Activated effector memory CD4-positive, alpha-beta T cell treated with Interleukin-2 at 50 U/mL for 16 hours (primary cell): ENCODE data around the gene GLI1.
"Not testable (repeated sequence)": the region's sequence is repeated elsewhere in the genome, so short reads cannot be mapped to it uniquely, and the experiment has no call there.

Experiments
- DNase-seq: peaks from one replicate; pipeline ENCODE4 v3.0.0-alpha.2; 2020

The GLI1 gene

DNA sequence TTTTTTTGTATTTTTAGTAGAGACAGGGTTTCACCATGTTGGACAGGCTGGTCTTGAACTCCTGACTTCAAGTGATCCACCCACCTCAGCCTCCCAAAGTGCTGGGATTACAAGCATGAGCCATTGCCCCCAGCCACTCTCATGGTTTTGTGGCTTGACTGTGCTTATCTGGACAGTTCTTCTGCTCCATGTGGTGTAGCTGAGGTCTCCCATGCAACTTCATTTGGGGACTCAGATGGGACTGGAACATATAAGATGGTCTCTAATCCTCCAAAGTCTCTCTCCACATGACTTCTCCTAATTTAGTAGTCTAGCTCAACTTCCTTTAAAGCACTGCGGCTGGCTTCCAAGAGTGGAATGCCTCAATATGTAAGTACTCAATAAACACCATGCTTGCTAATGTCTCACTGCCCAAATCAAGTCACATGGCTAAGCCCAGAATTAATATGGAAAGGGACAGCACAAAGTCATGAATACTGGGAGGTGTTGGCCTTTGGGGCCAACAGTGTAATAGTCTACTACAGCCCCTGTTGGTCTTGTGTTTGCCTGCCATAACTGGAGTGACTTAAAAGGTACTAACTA lies 17.6 kb upstream of the GLI1 start:
- no peak for DNase-seq

DNA sequence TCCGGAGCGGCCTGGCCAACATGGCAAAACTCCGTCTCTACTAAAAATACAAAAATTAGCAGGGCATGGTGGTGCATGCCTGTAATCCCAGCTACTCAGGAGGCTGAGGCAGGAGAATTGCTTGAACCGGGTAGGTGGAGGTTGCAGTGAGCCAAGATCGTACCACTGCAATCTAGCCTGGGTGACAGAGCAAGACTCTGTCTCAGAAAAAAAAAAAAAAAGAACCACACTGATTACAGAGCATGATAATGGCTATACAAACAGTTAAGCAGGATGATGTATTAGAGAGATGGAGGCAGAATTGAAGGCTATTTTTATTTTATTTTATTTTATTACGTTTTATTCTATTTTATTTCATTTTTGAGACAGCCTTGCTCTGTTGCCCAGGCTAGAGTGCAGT lies 15.2 kb upstream of the GLI1 start:
- not testable (repeated sequence) for DNase-seq

DNA sequence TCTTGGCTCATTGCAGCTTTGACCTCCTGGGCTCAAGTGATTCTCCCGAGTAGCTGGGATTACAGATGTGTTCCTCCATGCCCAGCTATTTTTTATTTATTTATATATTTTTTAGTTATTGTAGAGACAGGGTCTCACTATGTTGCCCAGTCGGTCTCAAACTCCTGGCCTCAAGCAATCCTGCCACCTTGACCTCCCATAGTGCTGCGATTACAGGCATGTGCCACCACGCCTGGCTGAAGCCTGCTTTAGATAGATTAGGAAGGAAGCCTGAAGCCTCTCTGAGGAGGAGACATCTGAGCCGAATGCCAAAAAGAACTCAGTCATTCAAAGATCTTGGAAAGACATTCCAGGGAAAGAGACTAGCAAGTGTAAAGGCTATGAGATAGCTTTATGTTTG lies 14.8 kb upstream of the GLI1 start:
- DNase-seq = no peak

DNA sequence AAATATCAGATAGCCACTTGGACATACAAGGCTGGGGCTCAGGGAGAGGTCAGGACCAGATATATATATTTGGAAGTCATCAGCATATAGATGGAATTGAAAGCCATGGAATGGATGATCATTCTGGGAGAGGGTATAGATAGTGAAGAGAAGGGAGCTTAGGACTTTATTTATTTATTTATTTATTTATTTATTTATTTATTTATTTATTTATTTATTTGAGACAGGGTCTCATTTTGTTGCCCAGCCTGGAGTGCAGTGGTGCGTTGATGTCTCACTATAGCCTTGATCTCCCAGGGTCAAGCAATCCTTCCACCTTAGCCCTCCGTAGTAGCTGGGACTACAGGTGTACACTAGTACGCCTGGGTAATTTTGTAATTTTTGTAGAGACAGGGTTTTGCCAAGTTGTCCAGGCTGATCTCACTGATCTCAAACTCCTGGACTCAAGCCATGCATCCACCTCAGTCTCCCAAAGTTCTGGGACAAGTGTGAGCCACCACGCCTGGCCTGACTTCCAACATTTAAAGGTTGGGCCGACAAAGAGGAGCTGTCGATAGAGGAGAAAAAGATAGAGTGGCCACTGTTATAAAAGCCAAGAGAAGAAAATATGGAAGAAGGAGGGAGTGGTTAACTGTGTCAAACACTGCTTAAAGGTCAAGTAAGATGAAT lies 13.2 kb upstream of the GLI1 start:
- no peak for DNase-seq

DNA sequence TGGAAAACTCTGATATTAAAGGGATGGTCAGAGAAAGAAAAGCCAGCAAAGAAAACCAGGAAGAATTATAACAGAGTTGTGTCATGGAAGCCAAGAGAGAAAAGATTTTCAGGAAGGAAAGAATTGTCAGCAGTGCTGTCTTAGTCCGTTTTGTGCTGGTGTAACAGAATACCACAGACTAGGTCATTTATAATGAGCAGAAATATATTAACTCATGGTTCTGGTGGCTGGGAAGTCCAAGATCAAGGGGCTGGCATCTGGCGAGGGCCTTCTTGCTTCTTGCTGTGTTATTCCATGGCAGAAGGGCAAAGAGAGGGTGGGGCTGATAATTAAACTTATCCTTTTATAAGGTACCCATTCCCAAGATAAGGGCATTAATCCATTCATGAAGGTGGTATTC lies 10.9 kb upstream of the GLI1 start:
- no peak for DNase-seq

DNA sequence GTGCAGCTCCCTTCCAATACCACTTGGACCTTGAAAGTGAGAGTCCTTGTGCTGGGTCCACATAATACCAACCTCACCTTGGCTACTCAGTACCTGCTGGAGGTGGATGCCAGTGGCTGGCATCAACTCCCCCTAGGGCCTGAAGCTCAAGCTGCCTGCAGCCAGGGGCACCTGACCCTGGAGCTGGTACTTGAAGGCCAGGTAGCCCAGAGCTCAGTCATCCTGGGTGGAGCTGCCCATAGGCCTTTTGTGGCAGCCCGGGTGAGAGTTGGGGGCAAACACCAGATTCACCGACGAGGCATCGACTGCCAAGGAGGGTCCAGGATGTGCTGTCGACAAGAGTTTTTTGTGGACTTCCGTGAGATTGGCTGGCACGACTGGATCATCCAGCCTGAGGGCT lies 10.2 kb upstream of the GLI1 start:
- DNase-seq = no peak

DNA sequence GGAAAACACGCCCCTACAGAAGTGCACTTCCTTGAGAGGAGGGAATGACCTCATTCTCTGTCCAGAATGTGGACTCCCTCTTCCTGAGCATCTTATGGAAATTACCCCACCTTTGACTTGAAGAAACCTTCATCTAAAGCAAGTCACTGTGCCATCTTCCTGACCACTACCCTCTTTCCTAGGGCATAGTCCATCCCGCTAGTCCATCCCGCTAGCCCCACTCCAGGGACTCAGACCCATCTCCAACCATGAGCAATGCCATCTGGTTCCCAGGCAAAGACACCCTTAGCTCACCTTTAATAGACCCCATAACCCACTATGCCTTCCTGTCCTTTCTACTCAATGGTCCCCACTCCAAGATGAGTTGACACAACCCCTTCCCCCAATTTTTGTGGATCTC lies 9.5 kb upstream of the GLI1 start:
- DNase-seq = no peak

DNA sequence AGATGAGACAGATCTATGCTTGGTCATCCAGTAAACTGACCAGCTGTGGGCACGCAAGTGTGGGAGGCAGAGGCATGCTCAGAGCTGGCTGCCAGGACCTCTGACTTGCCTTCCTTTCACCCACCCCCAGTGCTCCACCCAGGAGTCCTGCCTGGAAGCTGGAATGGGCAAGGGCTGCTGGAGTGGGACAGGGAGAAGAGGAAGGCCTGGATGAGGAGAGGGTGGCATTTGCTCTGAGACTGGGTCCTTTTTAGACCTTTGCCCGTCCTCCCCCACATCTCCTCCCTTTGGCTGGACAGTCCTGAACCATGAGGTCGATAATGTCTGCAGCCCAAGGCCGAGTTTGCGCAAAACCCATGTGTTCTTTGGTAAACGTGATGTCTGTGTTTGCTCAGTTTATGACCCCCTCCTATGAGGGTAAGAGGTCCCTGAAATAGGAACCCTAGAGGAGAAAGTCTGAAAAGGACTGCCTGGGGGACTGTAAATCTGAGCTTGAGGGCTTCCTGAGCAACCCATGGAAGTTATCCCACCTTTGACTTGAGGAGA lies 8.3 kb upstream of the GLI1 start:
- no peak for DNase-seq

DNA sequence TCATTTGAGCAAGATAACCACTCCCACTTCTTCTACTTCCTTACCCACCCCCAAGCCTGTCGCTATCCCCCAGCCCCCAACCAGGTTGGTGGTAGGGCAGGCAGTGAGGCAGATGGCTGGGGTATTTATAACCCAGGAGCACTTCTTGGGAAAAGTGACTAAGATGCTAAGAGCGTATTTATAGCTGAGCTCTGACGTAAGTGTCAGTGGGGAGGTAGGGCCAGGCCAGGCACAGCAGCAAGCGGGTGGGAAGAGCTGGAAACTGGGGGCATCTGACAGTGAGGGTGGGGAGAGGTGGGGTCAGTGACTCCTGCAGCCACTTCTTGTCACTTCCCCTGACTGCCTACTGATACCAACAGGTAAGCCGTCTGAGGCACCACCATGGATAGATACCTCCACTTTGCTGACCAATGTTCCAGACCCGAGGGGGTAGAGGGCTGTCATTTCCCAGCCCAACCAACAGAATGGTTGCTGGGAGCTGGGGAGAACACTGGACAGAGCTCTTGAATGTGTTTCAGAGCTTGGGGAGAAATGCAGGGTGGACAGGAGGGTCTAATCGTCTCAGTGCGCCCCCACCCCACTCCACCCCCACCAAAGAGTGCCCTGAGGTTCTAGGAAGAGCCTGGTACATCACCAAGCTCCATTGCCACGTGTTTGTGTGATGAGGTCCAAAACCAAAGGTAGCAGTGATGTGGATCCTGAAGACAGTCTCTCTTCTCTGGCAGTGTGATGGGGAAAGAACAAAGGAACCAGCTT lies 7.2 kb upstream of the GLI1 start:
- DNase-seq = no peak

DNA sequence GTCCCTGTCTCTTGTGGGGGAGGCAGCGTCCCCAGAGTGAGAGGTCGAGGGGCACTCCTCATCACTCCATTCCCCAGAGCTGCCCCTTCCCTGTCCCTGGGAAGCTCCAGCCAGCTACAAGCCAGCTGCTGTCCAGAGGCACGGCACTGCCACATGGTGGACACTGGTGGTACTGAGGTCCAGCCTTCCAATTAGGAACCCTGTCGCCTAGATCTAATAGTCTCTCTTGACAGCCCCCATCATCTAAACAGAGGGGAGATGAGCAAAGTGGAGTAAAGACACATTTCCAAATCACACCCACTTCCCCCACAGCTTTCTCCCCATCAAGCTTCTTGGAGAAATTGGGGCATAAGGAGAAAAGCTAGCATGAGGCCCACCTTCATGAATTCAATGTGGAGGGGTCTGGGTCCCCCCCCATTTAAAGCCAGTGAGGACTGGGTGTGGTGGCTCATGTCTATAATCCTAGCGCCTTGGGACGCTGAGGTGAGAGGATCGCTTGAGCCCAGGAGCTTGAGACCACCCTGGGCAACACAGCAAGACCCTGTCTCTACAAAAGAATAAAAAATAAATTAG lies 6.6 kb upstream of the GLI1 start:
- no peak for DNase-seq

DNA sequence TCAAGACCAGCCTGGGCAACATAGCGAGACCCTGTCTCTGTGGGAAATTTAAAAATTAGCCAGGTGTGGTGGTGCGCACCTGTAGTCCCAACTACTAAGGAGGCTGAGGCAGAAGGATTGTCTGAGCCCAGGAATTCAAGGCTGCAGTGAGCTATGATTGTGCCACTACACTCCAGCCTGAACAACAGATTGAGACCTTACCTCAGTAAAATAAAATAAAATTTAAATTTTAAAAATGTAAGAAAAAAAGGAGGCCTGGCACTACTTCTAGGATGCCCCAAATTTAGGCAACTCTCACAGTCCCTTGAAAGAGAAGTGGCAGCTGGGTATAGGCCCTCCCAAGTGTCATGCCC lies 5.4 kb upstream of the GLI1 start:
- DNase-seq = no peak

DNA sequence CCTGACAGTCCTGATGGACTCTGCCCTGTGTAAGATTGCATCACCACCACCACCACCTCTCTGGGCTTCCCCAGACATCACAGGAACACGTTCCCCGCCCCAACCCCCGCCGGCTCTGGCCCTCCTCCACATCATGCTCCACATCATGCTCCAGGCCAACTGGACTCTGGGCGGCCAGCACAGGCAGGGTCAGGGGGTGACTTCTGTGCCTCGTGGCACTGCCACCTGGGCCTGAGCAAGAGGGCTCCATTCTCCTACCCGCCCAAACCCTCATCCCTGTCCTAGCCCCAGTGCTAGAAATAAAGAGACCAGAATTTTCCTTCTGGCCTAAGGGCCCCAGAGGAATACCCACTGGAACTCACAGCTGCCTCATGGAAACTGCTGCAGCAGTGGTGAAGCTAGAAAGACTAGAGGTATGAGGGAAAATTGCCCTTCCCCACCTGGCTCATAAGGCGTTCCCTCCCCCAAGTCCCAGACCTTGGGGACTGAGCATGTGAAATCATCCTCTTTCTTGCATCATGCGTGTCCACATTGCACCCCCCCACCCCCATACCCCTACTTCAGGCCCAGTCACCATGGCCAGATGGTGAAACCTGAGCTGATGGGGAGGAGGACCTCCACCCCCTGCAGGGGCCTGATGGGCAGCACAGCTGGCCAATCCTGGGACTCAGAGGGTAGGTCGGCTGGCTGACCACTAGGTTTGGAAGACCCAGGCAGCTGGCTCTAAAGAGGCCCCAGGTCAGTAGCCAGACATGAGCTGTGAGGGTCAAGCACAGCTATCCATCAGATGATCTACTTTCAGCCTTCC lies 4.8 kb upstream of the GLI1 start, which contains the start of gene INHBE:
Gene INHBE (plus strand): TSS at position 742 of the 808 bp plus-strand sequence. CDS start 230 bp downstream, outside the sequence.
- no peak for DNase-seq

DNA sequence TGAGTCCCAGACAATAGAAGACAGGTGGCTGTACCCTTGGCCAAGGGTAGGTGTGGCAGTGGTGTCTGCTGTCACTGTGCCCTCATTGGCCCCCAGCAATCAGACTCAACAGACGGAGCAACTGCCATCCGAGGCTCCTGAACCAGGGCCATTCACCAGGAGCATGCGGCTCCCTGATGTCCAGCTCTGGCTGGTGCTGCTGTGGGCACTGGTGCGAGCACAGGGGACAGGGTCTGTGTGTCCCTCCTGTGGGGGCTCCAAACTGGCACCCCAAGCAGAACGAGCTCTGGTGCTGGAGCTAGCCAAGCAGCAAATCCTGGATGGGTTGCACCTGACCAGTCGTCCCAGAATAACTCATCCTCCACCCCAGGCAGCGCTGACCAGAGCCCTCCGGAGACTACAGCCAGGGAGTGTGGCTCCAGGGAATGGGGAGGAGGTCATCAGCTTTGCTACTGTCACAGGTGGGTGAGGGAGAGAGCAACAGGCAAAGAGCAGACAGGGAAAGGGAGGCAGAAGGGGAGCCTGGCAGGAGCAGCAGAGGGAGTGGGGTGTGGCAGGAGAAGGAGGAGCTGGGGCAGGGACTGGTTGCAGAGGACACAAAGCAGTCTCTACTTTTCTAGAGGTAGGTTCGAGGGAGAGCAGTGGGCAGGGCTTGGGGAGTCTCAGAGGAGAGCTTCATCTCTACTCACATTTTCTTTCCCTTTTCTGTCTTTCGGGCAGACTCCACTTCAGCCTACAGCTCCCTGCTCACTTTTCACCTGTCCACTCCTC lies 4.0 kb upstream of the GLI1 start:
- DNase-seq = no peak

DNA sequence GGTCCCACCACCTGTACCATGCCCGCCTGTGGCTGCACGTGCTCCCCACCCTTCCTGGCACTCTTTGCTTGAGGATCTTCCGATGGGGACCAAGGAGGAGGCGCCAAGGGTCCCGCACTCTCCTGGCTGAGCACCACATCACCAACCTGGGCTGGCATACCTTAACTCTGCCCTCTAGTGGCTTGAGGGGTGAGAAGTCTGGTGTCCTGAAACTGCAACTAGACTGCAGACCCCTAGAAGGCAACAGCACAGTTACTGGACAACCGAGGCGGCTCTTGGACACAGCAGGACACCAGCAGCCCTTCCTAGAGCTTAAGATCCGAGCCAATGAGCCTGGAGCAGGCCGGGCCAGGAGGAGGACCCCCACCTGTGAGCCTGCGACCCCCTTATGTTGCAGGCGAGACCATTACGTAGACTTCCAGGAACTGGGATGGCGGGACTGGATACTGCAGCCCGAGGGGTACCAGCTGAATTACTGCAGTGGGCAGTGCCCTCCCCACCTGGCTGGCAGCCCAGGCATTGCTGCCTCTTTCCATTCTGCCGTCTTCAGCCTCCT lies 3.4 kb upstream of the GLI1 start:
- no peak for DNase-seq

DNA sequence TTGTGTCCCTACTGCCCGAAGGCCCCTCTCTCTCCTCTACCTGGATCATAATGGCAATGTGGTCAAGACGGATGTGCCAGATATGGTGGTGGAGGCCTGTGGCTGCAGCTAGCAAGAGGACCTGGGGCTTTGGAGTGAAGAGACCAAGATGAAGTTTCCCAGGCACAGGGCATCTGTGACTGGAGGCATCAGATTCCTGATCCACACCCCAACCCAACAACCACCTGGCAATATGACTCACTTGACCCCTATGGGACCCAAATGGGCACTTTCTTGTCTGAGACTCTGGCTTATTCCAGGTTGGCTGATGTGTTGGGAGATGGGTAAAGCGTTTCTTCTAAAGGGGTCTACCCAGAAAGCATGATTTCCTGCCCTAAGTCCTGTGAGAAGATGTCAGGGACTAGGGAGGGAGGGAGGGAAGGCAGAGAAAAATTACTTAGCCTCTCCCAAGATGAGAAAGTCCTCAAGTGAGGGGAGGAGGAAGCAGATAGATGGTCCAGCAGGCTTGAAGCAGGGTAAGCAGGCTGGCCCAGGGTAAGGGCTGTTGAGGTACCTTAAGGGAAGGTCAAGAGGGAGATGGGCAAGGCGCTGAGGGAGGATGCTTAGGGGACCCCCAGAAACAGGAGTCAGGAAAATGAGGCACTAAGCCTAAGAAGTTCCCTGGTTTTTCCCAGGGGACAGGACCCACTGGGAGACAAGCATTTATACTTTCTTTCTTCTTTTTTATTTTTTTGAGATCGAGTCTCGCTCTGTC lies 2.7 kb upstream of the GLI1 start:
- DNase-seq = no peak

DNA sequence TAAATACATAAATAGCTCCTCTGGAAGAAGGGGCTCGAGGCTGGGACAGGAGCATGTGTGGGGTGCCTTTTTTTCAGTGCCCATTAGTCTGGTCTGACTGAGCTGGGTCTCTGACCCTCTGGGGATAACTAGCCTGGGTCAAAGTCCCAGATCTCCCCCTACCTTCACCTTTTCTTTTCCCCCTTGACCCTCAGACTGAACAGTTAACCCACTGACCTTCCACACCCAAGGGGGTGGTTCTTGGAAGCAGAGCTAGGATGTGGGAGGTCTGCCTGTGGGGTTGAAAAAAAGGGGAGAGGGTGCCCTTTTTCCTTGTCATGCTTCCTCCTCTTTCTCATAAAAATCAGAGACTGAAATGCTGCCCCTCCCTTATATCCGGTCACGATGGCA lies 925 bp upstream of the GLI1 start:
- no peak for DNase-seq

DNA sequence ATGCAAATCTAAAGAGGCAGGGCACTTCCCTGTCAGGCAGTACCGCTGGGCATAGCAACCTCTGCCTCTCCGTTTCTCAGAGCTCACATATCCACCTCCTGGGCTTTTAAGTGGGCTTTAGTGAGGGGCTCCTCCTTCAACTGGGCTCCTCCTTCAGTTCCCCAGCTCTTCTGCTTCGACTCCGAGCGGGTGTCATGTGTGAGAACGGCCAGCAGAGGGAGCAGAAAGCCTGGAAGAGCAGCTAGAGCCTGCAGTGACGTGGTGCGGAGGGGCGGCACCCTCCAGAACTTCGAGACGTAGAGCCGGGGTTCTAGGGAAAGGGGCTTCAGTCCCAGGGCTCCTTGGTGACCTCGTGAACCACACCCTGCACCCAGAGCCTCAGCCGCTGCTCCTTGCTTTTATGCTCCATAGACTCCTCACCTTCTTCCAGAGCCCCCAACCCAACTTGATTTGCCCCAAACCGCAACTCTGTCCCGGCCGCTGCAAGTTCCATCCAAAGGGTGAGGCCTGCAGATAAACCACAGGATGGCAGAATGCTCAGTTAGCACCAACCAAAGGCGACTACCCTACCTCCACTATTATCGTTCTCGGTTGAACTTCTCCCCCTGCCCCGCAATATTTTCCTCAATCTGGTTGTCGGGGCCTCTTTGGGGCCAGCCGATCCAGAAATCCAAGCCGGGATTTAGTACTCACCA lies 383 bp upstream of the GLI1 start:
- peak; percentile 85 for DNase-seq

DNA sequence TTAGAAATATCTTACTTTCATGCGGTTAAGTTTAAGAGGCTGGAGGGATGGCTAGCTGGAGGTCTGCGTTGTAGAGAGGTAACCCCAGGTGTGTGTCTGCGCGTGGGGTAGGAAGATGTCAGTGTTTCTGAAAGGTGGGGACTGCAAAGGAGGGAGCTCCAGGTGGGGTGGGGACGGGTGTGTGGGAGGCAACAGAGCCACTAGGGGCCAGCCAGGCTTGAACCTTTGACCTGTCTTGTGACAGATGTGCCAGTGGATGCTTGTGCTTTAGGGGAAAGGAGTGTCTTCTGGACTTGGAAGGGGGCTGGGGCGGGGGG lies 841 bp downstream of the GLI1 start:
- no peak for DNase-seq

DNA sequence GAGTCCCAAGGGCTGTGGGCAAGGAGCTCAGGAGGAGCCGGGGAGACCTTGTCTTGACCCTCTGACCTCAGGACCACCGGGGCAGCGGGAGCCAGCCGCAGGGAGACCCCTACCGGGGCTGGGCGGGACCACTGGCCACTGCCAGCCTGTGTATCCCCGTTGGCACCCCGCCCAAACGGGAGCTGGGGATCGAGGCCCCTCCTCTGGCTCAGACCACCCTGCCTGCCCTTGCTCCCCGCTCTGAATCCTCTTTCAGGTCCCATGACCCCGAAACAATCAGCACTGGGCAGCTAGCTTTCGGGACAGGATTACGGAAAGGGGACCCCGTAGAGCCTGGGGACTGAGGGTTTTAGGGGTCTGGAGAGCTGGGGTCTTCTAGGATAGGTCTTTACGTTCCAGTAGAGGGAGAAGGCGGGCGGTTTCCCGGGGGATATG lies 1.3 kb downstream of the GLI1 start:
- DNase-seq = no peak

DNA sequence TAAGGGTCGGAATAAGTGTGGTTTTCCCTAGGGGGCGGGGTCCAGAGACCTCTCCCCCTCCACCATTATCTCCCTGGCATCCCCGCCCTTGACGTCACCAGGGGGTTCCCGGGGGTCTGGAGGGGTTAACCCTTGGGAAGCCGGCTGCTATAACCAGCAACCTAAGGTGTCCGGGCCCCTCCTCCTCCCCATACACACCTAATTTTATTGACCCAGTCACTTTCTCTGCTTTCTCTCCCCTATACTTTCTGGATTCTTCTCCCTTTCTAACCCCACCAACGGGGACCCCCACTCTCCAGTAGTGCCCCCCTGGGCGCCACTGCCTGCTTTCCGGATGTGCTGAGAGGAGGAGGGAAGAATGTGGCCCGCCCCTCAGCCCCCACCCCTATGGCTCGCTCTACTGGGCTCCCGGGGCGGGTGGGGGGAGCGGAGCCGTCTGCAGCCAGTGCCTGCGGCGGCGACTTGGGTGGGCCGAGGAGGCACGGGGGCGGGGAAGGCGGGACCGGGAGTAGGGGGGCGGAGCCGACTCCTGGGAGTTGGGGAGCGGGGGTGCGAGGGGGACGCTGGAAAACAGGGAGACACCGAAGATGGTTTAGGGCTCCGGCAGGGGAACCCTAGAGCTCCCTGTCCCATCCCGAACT lies 1.8 kb downstream of the GLI1 start:
- no peak for DNase-seq
